HCT116 (cell line): ENCODE measurements around the gene CFAP57.

Source experiments
- SP1 ChIP-seq: IDR thresholded peaks from 2 replicates; pipeline ENCODE4 v1.6.1; 2012; ENCODE audit warnings: low read depth
- ZNF274 ChIP-seq: fragments of 200-500 bp; sonication (Bioruptor generic); IDR thresholded peaks from 2 replicates; pipeline ENCODE4 v1.6.1; 2014; ENCODE audit warnings: mild to moderate bottlenecking, low read depth, low read length, inconsistent platforms
- TF ChIP-seq, protein P1 (sequence below): IDR thresholded peaks from 2 replicates; pipeline ENCODE4 v1.6.1; 2012; ENCODE audit warnings: low read depth
- TF ChIP-seq, protein P2 (sequence below), 3 experiments: fragments of 200-600 bp in 1 of 3; sonication (generic) in 1 of 3; IDR thresholded peaks in 2 of 3; conservative IDR thresholded peaks in 1 of 3; 2 replicates each; pipeline ENCODE4 v1.5.1; 2012 to 2017; ENCODE audit warnings: low read depth in 2 of 3, low read length in 2 of 3, antibody characterized with exemption in 1 of 3, borderline replicate concordance in 1 of 3, control low read depth in 1 of 3, mild to moderate bottlenecking in 1 of 3, mixed read lengths in 1 of 3, mixed run types in 1 of 3, moderate library complexity in 1 of 3; ENCODE audit not compliant: insufficient read depth in 1 of 3

DNA sequence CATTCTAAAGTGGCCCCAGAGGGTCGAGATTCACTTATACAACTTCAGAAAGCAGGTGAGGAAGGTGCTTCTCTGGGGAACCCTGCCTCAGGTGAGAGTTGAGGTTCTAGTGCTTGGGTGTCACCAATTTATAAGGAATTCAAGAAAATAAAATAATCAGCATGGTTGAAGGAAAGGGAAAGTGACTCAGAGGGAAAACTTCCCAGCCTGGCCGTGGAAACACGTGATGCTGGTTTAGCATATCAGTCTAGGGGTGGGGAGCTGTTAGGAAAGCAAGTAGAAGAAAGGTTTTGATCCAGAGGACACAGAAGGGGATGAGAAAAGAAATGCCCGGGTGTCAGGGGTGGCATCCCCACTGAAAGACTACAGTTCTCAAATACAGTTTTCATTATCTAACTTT, 59.9 kb downstream of the CFAP57 start:
- TF ChIP-seq, protein P1, sequence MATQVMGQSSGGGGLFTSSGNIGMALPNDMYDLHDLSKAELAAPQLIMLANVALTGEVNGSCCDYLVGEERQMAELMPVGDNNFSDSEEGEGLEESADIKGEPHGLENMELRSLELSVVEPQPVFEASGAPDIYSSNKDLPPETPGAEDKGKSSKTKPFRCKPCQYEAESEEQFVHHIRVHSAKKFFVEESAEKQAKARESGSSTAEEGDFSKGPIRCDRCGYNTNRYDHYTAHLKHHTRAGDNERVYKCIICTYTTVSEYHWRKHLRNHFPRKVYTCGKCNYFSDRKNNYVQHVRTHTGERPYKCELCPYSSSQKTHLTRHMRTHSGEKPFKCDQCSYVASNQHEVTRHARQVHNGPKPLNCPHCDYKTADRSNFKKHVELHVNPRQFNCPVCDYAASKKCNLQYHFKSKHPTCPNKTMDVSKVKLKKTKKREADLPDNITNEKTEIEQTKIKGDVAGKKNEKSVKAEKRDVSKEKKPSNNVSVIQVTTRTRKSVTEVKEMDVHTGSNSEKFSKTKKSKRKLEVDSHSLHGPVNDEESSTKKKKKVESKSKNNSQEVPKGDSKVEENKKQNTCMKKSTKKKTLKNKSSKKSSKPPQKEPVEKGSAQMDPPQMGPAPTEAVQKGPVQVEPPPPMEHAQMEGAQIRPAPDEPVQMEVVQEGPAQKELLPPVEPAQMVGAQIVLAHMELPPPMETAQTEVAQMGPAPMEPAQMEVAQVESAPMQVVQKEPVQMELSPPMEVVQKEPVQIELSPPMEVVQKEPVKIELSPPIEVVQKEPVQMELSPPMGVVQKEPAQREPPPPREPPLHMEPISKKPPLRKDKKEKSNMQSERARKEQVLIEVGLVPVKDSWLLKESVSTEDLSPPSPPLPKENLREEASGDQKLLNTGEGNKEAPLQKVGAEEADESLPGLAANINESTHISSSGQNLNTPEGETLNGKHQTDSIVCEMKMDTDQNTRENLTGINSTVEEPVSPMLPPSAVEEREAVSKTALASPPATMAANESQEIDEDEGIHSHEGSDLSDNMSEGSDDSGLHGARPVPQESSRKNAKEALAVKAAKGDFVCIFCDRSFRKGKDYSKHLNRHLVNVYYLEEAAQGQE, result no peak
- TF ChIP-seq ZNF274 (no peak), SP1 (no peak)
- TF ChIP-seq, protein P2, sequence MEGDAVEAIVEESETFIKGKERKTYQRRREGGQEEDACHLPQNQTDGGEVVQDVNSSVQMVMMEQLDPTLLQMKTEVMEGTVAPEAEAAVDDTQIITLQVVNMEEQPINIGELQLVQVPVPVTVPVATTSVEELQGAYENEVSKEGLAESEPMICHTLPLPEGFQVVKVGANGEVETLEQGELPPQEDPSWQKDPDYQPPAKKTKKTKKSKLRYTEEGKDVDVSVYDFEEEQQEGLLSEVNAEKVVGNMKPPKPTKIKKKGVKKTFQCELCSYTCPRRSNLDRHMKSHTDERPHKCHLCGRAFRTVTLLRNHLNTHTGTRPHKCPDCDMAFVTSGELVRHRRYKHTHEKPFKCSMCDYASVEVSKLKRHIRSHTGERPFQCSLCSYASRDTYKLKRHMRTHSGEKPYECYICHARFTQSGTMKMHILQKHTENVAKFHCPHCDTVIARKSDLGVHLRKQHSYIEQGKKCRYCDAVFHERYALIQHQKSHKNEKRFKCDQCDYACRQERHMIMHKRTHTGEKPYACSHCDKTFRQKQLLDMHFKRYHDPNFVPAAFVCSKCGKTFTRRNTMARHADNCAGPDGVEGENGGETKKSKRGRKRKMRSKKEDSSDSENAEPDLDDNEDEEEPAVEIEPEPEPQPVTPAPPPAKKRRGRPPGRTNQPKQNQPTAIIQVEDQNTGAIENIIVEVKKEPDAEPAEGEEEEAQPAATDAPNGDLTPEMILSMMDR (IDR thresholded peaks at IDR 0.05 in 2 of 3, conservative IDR thresholded peaks at IDR 0.05 in 1 of 3; ENCODE audit: borderline replicate concordance in 1 of 3, insufficient read depth in 1 of 3, low read depth in 2 of 3, low read length in 2 of 3), result no peak
